ENCODE measurements around the gene RFT1. TPM values are rescaled to one million over a fixed set of nuclear protein-coding genes. Genes with fewer than 3 reads are reported as not detected.
"Not testable (repeated sequence)": the region's sequence is repeated elsewhere in the genome, so short reads cannot be mapped to it uniquely, and the experiment has no call there.

The RFT1 gene
- total RNA-seq, 2 donors from 2014 or later, result 11.8 to 12.6 TPM

DNA sequence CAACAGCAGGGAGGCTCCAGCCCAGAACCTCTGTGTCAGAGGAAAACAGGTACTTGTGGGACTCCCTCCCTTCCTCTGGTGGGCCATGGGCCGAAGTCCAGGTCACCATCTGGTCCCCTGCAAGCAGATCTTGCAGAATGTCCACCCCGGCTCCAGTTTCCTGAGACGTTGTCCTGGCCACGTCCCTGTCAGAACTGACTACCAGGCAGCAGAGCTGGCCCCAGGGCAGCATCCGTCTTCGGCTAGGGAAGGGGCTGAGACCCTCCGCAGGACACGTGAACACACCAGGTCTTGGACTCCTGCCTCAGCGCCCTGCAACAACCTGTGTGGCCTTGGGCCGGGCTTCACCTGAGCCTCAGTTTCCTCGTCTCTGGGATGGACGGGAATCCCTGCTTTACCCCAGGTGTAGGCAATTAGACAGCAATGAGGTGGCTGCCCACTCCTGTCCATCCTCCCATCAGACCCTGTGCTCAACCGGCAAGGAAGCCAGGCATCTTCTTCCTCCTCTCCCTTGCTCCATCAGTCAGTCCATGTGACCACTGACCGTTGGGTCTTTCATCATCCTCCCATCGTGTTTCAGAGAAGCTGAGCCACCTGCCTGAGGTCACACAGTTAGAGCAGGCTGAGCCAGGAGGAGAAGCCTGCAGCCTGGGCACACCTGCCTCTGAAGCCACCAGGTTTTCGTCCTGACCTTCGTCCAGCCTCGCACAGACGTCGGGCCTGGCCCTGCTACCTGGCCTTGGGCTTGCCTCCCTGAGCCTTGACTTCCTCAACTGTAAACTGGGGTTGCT, 21.8 kb upstream of the RFT1 start:
- DNase-seq (no peak), ATAC-seq (no peak)
- intact Hi-C loops (cut with DNase I), result no loop called here

DNA sequence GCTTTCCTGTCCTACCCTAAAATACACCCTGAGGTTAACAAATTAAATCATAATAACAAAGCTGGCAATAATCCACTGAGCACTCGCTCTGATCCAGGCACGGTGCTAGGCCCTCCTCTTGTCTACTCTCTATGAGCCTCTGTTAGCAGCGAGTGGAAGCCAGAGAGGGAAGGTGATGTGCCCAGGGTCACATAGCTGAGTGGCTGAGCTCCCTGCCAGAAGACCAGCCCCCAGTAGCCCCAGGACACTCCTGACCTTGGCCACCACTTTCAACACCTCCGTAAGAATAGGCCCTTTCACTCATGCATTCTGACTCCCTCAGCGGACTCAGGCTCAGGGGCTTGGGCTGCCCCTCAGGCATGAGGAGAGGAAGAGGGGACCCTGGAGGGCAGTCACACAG, 21.2 kb upstream of the RFT1 start:
- DNase-seq, result no peak
- intact Hi-C loops (cut with DNase I), result no loop called here
- no peak for ATAC-seq

DNA sequence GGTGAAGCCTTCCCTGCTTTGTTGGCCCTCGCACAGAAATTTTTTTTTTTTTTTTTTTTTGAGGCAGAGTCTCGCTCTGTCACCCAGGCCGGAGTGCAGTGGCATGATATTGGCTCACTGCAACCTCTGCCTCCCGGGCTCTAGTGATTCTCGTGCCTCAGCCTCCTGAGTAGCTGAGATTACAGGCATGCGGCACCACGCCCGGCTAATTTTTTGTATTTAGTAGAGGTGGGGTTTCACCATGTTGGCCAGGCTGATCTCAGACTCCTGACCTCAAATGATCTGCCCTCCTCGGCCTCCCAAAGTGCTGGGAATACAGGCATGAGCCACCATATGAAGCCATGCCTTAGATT, 20.8 kb upstream of the RFT1 start:
- DNase-seq; intact Hi-C loops (cut with DNase I); ATAC-seq: not testable (repeated sequence)

DNA sequence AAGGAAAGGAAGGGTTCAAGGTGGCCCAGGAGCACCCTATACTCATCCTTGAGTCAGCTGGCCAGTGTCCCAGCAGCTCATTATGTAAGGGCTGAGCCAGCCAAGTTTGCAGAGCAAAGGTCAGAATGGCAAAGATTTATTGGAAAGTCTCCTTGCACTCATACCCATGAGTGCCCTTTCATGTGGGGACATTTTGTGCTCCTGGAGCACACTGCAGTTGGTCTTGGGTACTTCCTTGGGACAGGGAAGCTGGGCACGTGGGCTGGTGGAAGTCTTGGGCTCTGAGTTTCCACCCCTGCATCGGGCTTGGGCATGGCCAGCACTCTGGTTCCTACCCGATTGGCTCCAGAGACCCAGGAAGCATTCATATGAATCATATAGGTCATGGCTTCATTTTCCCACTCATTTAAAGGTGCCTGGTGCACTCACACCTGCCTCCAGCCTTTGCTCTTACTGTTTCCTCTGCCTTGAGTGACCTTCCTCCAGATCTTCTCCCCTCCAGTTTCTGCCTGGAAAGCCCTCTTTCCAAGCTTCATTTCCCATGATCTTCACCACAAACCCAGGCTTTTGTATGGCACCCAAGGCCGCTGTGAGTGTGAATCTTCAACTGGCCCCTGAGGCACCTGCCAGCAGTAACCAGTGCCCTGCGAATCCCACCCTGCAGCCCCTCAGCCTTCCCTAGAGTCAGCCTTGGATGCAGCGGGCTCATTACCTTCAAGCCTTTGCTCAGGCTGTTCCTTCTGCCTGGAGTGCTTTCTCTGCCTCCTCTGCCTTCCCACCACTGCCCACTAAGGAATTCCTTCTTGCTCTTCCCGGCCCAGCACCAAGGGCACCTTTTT, 20.2 kb upstream of the RFT1 start:
- intact Hi-C loops (cut with DNase I), result no loop called here
- ATAC-seq (peak; percentile 21 to 35), DNase-seq (no peak)

DNA sequence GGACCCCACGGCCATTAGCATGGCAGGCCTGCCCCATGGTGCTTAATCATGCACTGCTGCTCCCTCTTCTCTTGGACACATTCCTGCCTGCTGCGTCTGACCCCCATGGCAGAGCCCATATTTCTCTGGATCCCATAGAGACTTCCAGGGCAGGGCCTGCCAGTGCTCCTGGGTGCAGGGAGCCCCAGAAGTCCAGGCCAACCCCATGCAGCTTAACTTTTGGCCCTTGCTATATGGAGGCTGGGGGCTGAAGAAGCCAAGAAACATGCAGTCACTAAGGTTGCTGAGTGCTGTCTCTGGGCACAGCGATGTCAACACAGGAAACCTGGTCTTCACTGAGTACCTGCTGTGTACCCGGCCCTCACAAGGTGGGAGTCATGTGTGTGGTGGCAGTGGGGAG, 19.5 kb upstream of the RFT1 start:
- no peak for ATAC-seq
- no peak for DNase-seq
- intact Hi-C loops (cut with DNase I), result no loop called here

DNA sequence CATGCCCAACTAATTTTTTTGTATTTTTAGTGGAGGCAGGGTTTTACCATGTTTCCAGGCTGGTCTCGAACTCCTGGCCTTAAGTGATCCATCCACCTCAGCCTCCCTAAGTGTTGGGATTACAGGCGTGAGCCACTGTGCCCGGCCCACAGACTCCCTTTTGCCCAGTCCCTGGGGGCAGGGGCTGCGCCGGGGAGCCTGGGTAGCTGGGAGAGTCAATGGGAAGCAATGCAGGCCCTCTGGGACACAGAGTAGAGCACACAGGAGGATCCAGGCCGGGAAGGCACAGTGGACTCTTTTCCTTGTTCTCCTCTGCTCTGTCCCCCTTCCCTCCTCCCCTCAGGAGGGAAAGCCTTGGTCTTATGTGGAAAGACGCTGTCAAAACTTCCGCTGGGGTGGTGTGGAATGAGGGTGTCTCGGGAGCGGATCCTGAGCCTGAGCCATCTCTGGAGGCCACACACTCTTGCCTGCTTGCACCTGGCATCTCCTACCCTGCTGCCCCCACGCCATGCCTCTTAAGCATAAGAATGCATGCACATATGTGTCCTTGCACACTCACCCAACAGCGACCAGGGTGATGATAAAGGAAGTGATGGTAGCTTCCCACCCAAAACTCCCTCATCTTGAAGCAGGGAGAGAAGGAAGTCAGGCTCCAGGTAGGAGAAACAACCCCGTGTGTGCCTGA, 18.9 kb upstream of the RFT1 start:
- no peak for ATAC-seq
- peak; percentile 13 for DNase-seq
- intact Hi-C loops (cut with DNase I), result no loop called here

DNA sequence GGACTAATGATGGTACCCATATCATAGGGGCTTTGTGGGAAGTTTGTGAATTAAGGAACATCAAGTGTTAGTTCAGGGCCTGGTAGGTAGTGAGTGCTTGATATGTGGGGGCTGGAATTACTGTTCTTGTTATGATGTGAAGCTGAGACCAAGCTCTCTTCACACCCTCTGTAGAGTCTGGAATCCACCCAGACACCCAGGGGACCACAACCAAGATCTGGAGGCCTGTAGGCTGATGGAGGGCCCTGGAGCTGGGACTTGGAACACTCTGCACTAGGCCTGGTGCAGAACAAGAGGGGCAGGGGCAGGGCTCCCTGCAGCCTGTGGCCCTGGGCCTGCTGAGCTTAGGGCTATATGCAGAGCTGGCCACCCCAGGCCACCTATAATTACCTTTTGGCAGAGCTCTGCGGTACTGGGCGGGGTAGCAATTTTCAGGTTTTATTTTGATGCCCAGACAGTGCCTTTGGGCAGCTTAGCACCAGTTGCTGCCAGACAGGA, 17.7 kb upstream of the RFT1 start:
- intact Hi-C loops (cut with DNase I), result no loop called here
- ATAC-seq (no peak), DNase-seq (no peak)

DNA sequence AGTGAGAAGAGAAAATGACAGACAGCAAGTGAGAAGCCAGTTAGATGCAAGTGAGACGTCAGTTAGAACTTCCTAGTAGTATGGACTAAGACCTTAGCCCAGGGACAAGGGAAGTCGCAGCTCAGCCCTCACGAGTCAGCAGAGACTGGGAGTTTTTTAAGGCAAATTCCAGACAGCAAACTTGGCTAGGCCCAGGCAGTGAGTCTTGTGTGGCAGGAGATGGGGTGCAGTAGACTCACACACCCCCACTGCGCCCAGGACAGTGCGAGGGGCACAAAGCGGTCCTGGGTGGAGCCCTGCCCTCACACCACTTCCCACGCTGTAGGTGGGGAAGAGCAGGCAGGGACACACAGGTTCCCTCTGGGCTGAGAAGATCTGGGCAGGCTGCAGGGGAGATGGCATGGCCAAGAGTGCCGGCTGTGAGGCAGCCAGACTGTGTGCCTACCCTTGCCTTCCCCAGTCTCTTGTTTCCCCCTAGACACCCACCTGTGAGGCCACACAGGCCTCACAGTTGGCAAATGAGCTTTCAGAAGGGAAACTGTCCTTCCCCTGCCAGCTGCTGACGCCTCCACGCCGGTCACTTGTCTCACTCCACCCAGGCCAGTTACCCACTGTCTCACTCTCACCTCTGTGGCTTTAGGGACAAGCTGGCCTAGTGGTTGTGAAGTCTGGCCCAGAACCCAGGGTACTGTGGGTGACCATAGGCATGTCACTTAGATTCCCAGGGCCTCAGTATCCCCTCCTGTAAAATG, 17.1 kb upstream of the RFT1 start:
- no peak for ATAC-seq
- DNase-seq, result no peak
- intact Hi-C loops (cut with DNase I), result no loop called here

DNA sequence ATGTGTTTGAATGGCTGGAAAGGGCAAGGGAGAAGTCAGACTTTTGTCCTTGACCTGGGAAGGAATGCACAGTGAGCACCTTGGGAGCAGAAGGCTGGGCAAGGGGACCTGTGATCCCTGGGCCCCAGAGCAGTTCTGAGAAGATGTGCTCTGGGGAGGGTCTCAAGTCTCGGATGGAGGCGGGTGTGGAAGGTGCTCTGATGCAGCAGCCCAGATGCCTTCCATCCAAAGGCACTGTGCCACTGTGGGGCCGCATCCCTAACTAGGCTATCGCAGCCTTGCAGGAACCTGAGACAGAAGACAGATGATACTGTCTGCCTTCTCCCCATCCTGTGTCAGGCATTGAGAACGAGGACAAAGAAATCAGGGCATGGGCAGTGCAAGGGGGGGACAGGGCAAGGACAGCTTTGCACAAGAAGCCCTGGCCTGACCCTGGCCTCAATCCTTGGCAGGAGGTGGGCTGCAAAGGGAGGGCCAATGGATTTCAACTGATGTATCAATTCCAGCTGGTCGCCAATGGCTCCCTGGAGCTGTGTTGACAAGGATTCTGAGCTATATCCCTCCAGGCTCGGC, 16.2 kb upstream of the RFT1 start:
- ATAC-seq (no peak), DNase-seq (no peak)
- intact Hi-C loops (cut with DNase I), result no loop called here

DNA sequence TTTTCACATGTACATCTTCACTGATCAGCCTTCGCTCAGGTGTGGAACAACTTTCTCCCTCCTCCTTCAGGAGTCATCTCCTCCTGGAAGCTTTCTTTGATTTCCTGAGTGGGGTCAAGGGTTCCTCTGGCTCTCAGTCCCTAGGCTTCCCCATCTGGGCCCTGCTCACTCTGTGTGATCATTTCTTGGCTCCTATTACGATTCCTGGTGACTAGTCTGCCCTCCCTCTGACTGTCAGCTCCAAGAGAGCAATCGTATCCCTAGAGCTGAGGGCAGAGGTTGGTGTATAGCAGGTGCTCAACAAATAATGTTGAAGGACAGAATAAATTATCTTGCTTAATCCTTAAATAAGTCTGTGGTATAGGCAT, 15.5 kb upstream of the RFT1 start:
- intact Hi-C loops (cut with DNase I), result no loop called here
- ATAC-seq, result no peak
- DNase-seq, result no peak

DNA sequence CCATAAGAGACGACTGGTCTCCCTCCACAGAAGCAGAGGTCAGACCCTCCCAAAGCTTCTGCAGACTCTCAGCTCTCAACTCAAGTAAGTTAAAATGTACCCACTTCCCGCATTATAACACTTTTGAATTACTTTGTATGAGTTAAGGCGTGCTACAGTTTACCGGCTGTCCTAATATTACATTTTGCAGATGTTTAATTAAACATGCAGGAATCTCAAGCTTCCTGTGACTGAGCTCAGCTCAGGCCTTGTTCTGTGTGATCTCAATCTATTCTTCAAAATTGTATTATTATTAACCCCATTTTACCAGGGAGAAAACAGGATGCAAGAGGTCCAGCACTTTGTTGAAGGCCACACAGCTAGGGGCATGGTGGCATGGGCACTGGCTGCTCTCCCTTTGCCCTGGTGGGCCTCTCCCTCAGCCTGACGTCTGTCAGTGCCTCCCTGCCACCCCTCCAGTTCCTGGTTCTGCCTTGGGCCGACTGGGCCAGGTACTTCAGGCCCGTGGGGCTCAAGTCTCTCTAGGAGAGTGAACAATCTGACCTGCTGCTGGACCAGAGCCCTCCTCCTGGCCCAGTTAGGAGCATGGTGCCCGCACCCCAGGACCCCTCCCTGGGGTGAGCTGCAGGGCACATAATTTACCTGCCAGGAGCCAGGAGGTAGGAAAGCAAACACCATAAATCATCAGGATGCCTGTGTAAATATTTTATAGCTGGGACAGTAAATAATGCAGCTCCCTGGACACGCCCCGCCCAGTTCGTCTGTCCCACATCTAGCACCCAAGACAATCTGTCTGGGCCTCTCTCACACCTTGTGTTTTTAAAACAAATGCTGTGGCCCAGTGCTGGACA, 14.9 kb upstream of the RFT1 start:
- intact Hi-C loops (cut with DNase I), result no loop called here
- DNase-seq, result no peak

DNA sequence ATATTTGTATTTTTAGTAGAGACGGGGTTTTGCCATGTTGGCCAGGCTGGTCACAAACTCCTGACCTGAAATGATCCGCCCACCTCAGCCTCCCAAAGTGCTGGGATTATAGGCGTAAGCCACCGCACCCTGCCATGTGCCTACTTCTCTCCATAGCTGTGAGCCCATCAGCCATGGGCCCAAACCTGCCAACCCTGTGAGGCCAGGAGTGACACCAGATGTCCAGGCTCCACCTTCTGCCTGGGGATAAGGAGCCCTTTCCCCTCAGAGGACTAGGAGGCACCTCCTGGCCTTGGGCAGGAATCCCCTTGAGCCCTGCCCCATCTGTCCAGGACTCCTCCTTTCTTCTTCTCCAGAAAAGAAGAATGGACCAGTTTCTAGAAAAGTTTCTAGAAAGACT, 14.2 kb upstream of the RFT1 start:
- DNase-seq, result no peak
- intact Hi-C loops (cut with DNase I), result no loop called here
- no peak for ATAC-seq

More for the DNA sequence above, 14.9 kb upstream of the RFT1 start:
- no peak for ATAC-seq

DNA sequence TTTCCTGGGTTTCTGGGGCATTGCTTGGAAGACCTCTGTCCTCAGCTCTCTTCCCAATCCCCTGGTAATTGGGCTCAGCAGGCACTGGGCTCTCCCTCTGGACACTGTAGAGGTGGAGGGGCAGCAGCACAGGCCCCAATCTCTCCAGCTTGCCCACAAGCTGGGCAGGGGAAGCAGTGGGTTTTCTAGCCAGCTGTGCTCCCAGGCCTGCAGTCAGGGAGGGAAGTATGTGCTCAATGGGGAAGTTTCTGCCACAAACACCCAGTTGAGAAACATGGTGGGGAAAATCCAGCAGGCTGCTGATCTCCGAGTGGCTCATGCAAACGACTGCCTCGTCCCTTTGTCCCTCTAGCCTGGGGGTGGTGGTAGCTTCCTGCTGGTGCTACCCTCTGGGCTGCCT, 12.8 kb upstream of the RFT1 start:
- intact Hi-C loops (cut with DNase I), result no loop called here
- ATAC-seq, result peak in 1 of 2 donors; percentile 29
- DNase-seq, result no peak

DNA sequence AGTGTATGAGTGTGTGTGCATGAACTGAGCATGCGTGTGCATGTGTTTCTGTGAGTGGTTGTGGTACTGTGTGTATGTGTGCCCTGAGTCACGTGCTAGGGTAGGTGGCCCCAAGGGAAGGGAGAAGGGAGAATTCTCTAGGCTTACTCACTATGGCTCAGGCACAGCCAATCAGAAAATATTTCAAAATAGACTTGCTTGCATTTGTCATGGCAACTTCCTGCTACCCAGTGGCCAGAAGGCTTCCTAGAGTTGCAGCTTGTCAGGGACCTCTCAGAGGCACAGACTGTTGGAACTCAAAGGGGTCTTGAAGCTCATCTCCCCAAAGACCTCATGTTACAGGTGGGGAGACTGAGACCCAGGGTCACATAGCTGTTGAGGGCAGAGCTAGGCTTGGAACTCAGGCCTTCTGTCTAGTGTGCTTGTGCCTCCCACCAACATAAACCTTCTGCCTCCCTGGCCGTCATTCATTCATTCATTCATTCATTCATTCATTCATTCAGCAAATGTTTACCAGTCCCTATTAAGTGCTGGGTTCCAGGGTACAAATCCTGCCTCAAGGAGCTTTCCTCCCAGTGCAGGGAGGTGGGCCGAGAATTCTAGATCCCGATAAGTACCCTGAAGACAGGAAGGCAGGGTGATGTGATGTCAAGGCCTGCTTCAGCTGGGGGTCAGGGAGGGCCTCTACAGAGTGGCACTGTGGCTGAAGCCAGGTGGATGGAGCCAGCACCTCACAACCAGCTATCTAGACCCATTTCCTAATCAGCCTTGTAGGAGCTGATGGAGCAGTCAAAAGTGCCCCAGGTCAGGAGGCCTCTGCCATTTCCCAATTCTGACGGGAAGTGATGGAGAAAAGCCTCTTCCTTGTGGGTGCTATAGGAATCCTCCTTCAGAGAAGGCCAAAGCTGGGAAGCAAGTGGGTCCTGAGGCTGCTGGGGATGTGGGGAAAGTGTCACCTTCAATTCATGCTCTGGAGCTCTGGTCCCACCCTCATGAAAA, 10.9 kb upstream of the RFT1 start:
- intact Hi-C loops (cut with DNase I), result no loop called here
- ATAC-seq (peak; percentile 57 to 67), DNase-seq (no peak)

DNA sequence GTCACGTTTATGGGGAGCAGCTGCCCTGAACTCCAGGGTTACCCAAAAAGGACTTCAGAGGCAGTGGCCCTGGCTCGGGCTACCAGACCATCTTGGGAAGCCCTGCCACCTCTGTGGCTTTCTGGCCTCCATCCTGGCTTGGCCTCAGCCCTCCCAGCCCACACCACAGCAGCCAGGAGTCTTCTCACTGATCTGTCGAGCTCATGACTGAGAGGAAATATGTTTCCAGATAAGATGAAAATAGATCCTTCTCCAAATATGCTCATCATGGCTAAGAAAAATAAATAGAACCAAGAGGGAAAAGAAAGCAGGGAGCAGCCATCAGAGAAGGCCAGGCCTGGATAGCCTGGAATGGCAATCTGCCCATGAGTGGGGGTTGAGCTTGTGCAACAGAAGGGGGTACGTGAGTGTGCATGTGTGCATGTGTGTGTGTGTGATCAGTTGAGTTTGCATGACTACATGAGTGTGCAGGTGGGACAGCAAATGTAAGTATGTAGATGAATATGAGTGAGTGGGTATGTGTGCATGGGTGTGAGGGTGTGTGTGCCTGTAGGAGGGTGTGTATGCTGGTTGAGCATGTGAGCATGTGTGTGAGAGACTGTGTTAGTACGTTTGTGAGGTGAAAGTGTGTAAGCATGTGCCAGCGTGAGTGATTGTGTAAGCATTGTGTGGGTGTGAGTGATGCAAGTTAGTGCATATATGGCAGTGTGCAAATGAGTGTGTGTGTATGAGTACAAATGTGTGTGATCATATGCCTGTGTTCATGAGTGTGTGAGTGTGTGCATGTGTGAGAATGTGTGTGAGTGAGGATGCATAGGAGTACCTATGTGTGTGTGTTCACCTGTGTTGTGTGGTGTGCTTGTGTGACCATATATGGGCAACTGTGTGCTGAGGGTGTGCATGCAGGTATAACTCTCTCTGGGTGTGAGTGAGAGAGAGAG, 9.9 kb upstream of the RFT1 start:
- DNase-seq (no peak), ATAC-seq (peak in 1 of 2 donors; percentile 54)
- intact Hi-C loops (cut with DNase I), result no loop called here

Measured in left cardiac atrium (tissue), 4 donors.